ENCODE data around the gene ZNF654.

DNA sequence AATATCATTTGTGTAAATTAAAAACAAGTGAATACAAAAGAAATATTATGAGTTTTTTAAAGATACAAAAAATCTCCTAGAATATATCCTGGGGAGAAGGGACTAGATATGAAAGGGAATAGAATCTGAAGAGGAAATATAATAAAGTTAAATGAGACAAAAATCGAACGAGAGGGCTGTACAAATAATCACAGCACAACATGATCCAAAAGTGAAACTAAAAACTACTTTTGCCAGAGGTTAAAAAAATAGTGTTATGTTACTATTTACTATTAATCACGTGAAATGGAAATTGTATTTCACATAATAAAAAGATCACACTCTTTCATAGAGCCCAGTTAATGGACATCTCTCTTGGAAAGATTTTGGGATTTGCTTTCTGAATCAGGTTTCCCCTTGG, 28.8 kb upstream of the ZNF654 start:
- TF ChIP-seq, protein P1, sequence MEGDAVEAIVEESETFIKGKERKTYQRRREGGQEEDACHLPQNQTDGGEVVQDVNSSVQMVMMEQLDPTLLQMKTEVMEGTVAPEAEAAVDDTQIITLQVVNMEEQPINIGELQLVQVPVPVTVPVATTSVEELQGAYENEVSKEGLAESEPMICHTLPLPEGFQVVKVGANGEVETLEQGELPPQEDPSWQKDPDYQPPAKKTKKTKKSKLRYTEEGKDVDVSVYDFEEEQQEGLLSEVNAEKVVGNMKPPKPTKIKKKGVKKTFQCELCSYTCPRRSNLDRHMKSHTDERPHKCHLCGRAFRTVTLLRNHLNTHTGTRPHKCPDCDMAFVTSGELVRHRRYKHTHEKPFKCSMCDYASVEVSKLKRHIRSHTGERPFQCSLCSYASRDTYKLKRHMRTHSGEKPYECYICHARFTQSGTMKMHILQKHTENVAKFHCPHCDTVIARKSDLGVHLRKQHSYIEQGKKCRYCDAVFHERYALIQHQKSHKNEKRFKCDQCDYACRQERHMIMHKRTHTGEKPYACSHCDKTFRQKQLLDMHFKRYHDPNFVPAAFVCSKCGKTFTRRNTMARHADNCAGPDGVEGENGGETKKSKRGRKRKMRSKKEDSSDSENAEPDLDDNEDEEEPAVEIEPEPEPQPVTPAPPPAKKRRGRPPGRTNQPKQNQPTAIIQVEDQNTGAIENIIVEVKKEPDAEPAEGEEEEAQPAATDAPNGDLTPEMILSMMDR (IDR thresholded peaks at IDR 0.05), result no peak
- TF ChIP-seq POLR2A (IDR thresholded peaks at IDR 0.05), result no peak

All from prostate gland (tissue), 2 donors.